HCT116 (cell line): Measurements from ENCODE around the gene TMEM145. TPM values are rescaled to one million over a fixed set of nuclear protein-coding genes. Genes with fewer than 3 reads are reported as not detected.

ENCODE experiments used
- ATAC-seq: fragments of 200-7000 bp; cut with Tn5 transposase; 2 replicates; pipeline ENCODE4 v1.9.1; 2020; ENCODE audit warnings: mild to moderate bottlenecking, moderate library complexity
- BruUV-seq: library from RNA; stranded (reverse); fragments of 400-500 nt; replicated peaks from 2 replicates; lab custom pipeline; 2021; lab: Mats Ljungman, UMichigan
- CTCF ChIA-PET: fragments of 300-600 bp; sonication (Branson Sonifier 250); formaldehyde crosslinking; loops from one replicate; lab custom pipeline; 2021; ENCODE audit warnings: antibody characterized with exemption; lab: Charles Lee
- POLR2A ChIA-PET: fragments of 300-600, 350-600 bp; sonication (Branson Sonifier 250); formaldehyde crosslinking; loops from one replicate; lab custom pipeline; 2021; ENCODE audit warnings: antibody characterized with exemption; lab: Charles Lee
- RAD21 ChIA-PET, 2 experiments: fragments of 300-600 bp; sonication (Branson Sonifier 250); formaldehyde crosslinking; loops; one replicate each; lab custom pipeline; 2023; ENCODE audit warnings: low total read pairs in 2 of 2; ENCODE audit not compliant: uncharacterized antibody in 2 of 2, unreplicated experiment in 2 of 2, low non-redundant PET in 1 of 2; lab: Charles Lee
- DNase-seq: peaks from one replicate; pipeline ENCODE4 v3.0.0-alpha.2; 2010; ENCODE audit warnings: low read depth, low spot score
- H2AFZ ChIP-seq: fragments of 200-600 bp; shearing (Covaris generic), sonication (generic); 2 replicates; pipeline ENCODE4 v1.6.1; 2017; ENCODE audit warnings: low read depth, mixed run types, mixed read lengths, antibody characterized with exemption, low read length; ENCODE audit not compliant: poor library complexity, severe bottlenecking
- H3K27ac ChIP-seq: 2 replicates; pipeline ENCODE4 v1.5.1; 2012; ENCODE audit warnings: low read depth, low read length
- H3K27me3 ChIP-seq: fragments of 200-600 bp; sonication (generic); 2 replicates; pipeline ENCODE4 v1.6.1; 2016; ENCODE audit warnings: mixed run types, low read length, mixed read lengths; ENCODE audit not compliant: insufficient read depth
- H3K36me3 ChIP-seq, 2 experiments: fragments of 200-500 bp in 1 of 2; fragments of 200-600 bp in 1 of 2; sonication (Bioruptor generic) in 1 of 2; sonication (generic) in 1 of 2; 2 replicates each; pipeline versions ENCODE4 v1.5.1 to v1.6.1; 2014 to 2016; ENCODE audit warnings: low read length in 2 of 2, inconsistent platforms in 1 of 2, mixed read lengths in 1 of 2, mixed run types in 1 of 2; ENCODE audit not compliant: insufficient read depth in 2 of 2, control insufficient read depth in 1 of 2
- H3K4me1 ChIP-seq, 2 experiments: fragments of 200-600 bp in 1 of 2; sonication (generic) in 1 of 2; 2 replicates each; pipeline versions ENCODE4 v1.5.1 to v1.6.1; 2012 to 2017; ENCODE audit warnings: low read length in 2 of 2, inconsistent platforms in 1 of 2, mild to moderate bottlenecking in 1 of 2, mixed read lengths in 1 of 2, mixed run types in 1 of 2, moderate library complexity in 1 of 2; ENCODE audit not compliant: insufficient read depth in 2 of 2, control insufficient read depth in 1 of 2
- H3K4me2 ChIP-seq: fragments of 200-600 bp; sonication (generic); 2 replicates; pipeline ENCODE4 v1.6.1; 2017; ENCODE audit warnings: mixed run types, low read length, mixed read lengths
- H3K4me3 ChIP-seq, 2 experiments: fragments of 200-600 bp in 1 of 2; sonication (generic) in 1 of 2; replicated peaks in 1 of 2; 2 replicates each; pipeline ENCODE4 v1.5.1; 2011 to 2016; ENCODE audit warnings: low read length in 2 of 2, control low read depth in 1 of 2, low read depth in 1 of 2, mild to moderate bottlenecking in 1 of 2, mixed read lengths in 1 of 2, mixed run types in 1 of 2
- H3K79me2 ChIP-seq: fragments of 200-600 bp; sonication (generic); 2 replicates; pipeline ENCODE4 v1.6.1; 2017; ENCODE audit warnings: mild to moderate bottlenecking, mixed run types, low read length, moderate library complexity, mixed read lengths; ENCODE audit not compliant: insufficient read depth
- H3K9ac ChIP-seq: fragments of 200-600 bp; sonication (generic); 2 replicates; pipeline ENCODE4 v1.6.1; 2016; ENCODE audit warnings: low read length, mixed read lengths
- H3K9me2 ChIP-seq: fragments of 200-600 bp; sonication (generic), shearing (Covaris generic); 2 replicates; pipeline ENCODE4 v1.6.1; 2017; ENCODE audit warnings: mixed run types, mild to moderate bottlenecking, moderate library complexity; ENCODE audit not compliant: insufficient read depth
- H3K9me3 ChIP-seq, 2 experiments: fragments of 200-500 bp in 1 of 2; fragments of 200-600 bp in 1 of 2; sonication (Bioruptor generic) in 1 of 2; sonication (generic) in 1 of 2; 2 replicates each; pipeline ENCODE4 v1.6.1; 2014 to 2017; ENCODE audit warnings: low read length in 2 of 2, mixed read lengths in 2 of 2, inconsistent platforms in 1 of 2, low read depth in 1 of 2, mild to moderate bottlenecking in 1 of 2, mixed run types in 1 of 2, moderate library complexity in 1 of 2; ENCODE audit not compliant: control insufficient read depth in 1 of 2, insufficient read depth in 1 of 2
- H4K20me1 ChIP-seq: fragments of 200-600 bp; sonication (generic), shearing (Covaris generic); 2 replicates; pipeline ENCODE4 v1.6.1; 2017; ENCODE audit warnings: mixed run types, mild to moderate bottlenecking, moderate library complexity; ENCODE audit not compliant: insufficient read depth
- CBX3 ChIP-seq: IDR thresholded peaks from 2 replicates; pipeline ENCODE4 v1.6.1; 2012; ENCODE audit warnings: low read depth
- CEBPB ChIP-seq: IDR thresholded peaks from 2 replicates; pipeline ENCODE4 v1.6.1; 2012; ENCODE audit warnings: low read depth
- EGR1 ChIP-seq: IDR thresholded peaks from 2 replicates; pipeline ENCODE4 v1.6.1; 2012; ENCODE audit warnings: low read depth
- EZH2 ChIP-seq: fragments of 200-600 bp; sonication (generic); IDR thresholded peaks from 2 replicates; pipeline ENCODE4 v1.6.1; 2017; ENCODE audit warnings: antibody characterized with exemption, mixed run types
- EZH2phosphoT487 ChIP-seq: fragments of 200-600 bp; IDR thresholded peaks from 2 replicates; pipeline ENCODE4 v1.6.1; 2018; ENCODE audit warnings: antibody characterized with exemption, borderline replicate concordance
- FOSL1 ChIP-seq: IDR thresholded peaks from 2 replicates; pipeline ENCODE4 v1.6.1; 2012; ENCODE audit warnings: low read depth
- JUND ChIP-seq: IDR thresholded peaks from 2 replicates; pipeline ENCODE4 v1.6.1; 2012
- POLR2A ChIP-seq: IDR thresholded peaks from 2 replicates; pipeline ENCODE4 v1.7.0; 2011; ENCODE audit warnings: borderline replicate concordance; ENCODE audit not compliant: insufficient read depth, insufficient read length; ENCODE audit errors: extremely low read depth
- RAD21 ChIP-seq: IDR thresholded peaks from 2 replicates; pipeline ENCODE4 v1.6.1; 2012; ENCODE audit warnings: low read depth, mild to moderate bottlenecking
- SIN3A ChIP-seq: IDR thresholded peaks from 2 replicates; pipeline ENCODE4 v1.6.1; 2012; ENCODE audit warnings: low read depth
- TCF7L2 ChIP-seq: IDR thresholded peaks from 2 replicates; pipeline ENCODE4 v1.7.0; 2011; ENCODE audit warnings: borderline replicate concordance, inconsistent platforms; ENCODE audit not compliant: insufficient read depth, insufficient read length; ENCODE audit errors: extremely low read depth
- YY1 ChIP-seq: IDR thresholded peaks from 2 replicates; pipeline ENCODE4 v1.6.1; 2011; ENCODE audit warnings: low read length, low read depth, moderate library complexity, mild to moderate bottlenecking; ENCODE audit not compliant: insufficient replicate concordance; ENCODE audit errors: extremely low read depth
- ZFX ChIP-seq: fragments of 450-650 bp; IDR thresholded peaks from 2 replicates; pipeline ENCODE4 v1.6.1; 2017
- ZNF274 ChIP-seq: fragments of 200-500 bp; sonication (Bioruptor generic); IDR thresholded peaks from 2 replicates; pipeline ENCODE4 v1.6.1; 2014; ENCODE audit warnings: mild to moderate bottlenecking, low read depth, low read length, inconsistent platforms
- intact Hi-C: fragments of 100-400 bp; cut with micrococcal nuclease; formaldehyde crosslinking; loops from 2 replicates; pipeline ENCODE4 v1.10.0; 2022
- total RNA-seq: library from RNA; stranded (reverse); gene quantifications from one replicate; pipeline ENCODE4 v1.2.1, GENCODE V29; 2021; ENCODE audit not compliant: unreplicated experiment
- TF ChIP-seq, protein P1 (sequence below): IDR thresholded peaks from 2 replicates; pipeline ENCODE4 v1.6.1; 2012
- TF ChIP-seq, protein P2 (sequence below): IDR thresholded peaks from 2 replicates; pipeline ENCODE4 v1.6.1; 2012; ENCODE audit warnings: low read depth
- TF ChIP-seq, protein P3 (sequence below): IDR thresholded peaks from 2 replicates; pipeline ENCODE4 v1.6.1; 2012

Gene TMEM145
- total RNA-seq, 1 experiment from 2014 or later: 7.2 TPM

DNA sequence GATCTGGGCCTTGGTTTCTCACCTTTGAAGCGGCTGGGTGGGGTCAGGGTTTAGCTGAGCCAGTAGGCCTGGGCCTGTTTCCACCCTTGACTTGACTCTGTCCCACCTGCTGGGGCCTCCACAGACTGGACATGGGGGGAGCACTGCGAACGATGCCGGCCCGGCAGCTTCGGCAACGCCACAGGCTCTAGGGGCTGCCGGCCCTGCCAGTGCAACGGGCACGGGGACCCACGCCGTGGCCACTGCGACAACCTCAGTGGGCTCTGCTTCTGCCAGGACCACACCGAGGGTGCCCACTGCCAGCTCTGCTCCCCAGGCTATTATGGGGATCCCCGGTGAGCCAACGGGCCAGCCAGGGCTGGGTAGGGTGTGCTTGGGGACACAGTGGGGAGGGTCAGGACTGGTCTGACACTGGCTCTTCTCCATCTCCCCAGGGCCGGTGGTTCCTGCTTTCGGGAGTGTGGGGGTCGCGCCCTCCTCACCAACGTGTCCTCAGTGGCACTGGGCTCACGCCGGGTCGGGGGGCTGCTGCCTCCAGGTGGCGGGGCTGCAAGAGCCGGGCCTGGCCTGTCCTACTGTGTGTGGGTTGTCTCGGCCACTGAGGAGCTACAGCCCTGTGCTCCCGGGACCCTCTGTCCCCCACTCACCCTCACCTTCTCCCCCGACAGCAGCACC, 40.4 kb downstream of the TMEM145 start:
- intact Hi-C loops: no loop called here
- POLR2A ChIA-PET: no interaction called here
- no peak overlapping the region for H3K4me2 ChIP-seq
- no peak for TF ChIP-seq CEBPB
- no peak for TF ChIP-seq TCF7L2
- TF ChIP-seq ZFX: no peak
- TF ChIP-seq POLR2A: no peak
- no peak for TF ChIP-seq JUND
- TF ChIP-seq, all 23 proteins: peak for 0
- Histone ChIP-seq H3K79me2 (no peaks in the 10 kb centered on the region), H3K36me3 (no peaks in the 10 kb centered on the region; a peak in 1 of 4 replicates), H3K27ac (no peak overlapping the region), H3K9me2 (no peaks in the 10 kb centered on the region), H3K4me3 (no peak overlapping the region), H4K20me1 (no peaks in the 10 kb centered on the region), H3K9me3 (no peaks in the 10 kb centered on the region), H3K4me1 (no peaks in the 10 kb centered on the region), H3K9ac (no peak overlapping the region), H3K27me3 (no peaks in the 10 kb centered on the region), H2AFZ (no peak overlapping the region)
- RAD21 ChIA-PET: no interaction called here
- ATAC-seq (no peak), DNase-seq (no peak)
- BruUV-seq: no TSS peak
- CTCF ChIA-PET: no interaction called here

DNA sequence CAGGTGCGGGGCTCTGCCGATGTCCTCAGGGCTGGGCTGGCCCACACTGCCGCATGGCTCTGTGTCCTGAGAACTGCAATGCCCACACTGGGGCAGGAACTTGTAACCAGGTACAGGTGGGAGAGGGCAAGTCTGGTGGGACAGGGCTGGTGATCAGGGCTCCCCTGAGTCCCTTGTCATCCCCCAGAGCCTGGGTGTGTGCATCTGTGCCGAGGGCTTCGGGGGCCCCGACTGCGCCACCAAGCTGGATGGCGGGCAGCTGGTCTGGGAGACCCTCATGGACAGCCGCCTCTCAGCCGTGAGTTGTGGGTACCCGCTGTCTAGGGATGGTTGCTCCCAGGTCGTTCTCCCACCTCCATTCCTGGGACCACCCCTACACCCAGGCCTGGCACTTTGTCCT, 42.8 kb downstream of the TMEM145 start:
- ChIA-PET POLR2A (no interaction called here), CTCF (no interaction called here), RAD21 (no interaction called here)
- H3K9me3 ChIP-seq: no peaks in the 10 kb centered on the region
- DNase-seq (no peak), ATAC-seq (no peak)
- H3K4me3 ChIP-seq: no peak overlapping the region
- H2AFZ ChIP-seq: no peak overlapping the region
- no peak overlapping the region for H3K27ac ChIP-seq
- intact Hi-C loops: no loop called here
- H3K9ac ChIP-seq: no peak overlapping the region
- no peaks in the 10 kb centered on the region for H3K79me2 ChIP-seq
- BruUV-seq: no TSS peak
- H3K36me3 ChIP-seq: no peaks in the 10 kb centered on the region; a peak in 1 of 4 replicates
- no peaks in the 10 kb centered on the region for H3K27me3 ChIP-seq
- no peak overlapping the region for H3K4me2 ChIP-seq
- H4K20me1 ChIP-seq: no peaks in the 10 kb centered on the region
- H3K9me2 ChIP-seq: no peaks in the 10 kb centered on the region
- H3K4me1 ChIP-seq: no peaks in the 10 kb centered on the region
- TF ChIP-seq POLR2A (no peak), EZH2 (no peak), EGR1 (no peak), YY1 (no peak), RAD21 (no peak), FOSL1 (no peak), EZH2phosphoT487 (no peak), JUND (no peak), SIN3A (no peak), CEBPB (no peak), CBX3 (no peak), ZFX (no peak), ZNF274 (no peak)
- TF ChIP-seq, protein P1, sequence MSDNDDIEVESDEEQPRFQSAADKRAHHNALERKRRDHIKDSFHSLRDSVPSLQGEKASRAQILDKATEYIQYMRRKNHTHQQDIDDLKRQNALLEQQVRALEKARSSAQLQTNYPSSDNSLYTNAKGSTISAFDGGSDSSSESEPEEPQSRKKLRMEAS: no peak
- TF ChIP-seq, protein P2, sequence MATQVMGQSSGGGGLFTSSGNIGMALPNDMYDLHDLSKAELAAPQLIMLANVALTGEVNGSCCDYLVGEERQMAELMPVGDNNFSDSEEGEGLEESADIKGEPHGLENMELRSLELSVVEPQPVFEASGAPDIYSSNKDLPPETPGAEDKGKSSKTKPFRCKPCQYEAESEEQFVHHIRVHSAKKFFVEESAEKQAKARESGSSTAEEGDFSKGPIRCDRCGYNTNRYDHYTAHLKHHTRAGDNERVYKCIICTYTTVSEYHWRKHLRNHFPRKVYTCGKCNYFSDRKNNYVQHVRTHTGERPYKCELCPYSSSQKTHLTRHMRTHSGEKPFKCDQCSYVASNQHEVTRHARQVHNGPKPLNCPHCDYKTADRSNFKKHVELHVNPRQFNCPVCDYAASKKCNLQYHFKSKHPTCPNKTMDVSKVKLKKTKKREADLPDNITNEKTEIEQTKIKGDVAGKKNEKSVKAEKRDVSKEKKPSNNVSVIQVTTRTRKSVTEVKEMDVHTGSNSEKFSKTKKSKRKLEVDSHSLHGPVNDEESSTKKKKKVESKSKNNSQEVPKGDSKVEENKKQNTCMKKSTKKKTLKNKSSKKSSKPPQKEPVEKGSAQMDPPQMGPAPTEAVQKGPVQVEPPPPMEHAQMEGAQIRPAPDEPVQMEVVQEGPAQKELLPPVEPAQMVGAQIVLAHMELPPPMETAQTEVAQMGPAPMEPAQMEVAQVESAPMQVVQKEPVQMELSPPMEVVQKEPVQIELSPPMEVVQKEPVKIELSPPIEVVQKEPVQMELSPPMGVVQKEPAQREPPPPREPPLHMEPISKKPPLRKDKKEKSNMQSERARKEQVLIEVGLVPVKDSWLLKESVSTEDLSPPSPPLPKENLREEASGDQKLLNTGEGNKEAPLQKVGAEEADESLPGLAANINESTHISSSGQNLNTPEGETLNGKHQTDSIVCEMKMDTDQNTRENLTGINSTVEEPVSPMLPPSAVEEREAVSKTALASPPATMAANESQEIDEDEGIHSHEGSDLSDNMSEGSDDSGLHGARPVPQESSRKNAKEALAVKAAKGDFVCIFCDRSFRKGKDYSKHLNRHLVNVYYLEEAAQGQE: no peak
- TF ChIP-seq, protein P3, sequence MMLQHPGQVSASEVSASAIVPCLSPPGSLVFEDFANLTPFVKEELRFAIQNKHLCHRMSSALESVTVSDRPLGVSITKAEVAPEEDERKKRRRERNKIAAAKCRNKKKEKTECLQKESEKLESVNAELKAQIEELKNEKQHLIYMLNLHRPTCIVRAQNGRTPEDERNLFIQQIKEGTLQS: no peak
